DMS79 (cell line): Measurements from ENCODE around the gene TASP1.
"Not testable (repeated sequence)": the region's sequence is repeated elsewhere in the genome, so short reads cannot be mapped to it uniquely, and the experiment has no call there.

ENCODE experiments used
- DNase-seq: peaks from one replicate; lab custom pipeline; 2025; lab: John Stamatoyannopoulos, UW

The TASP1 gene

DNA sequence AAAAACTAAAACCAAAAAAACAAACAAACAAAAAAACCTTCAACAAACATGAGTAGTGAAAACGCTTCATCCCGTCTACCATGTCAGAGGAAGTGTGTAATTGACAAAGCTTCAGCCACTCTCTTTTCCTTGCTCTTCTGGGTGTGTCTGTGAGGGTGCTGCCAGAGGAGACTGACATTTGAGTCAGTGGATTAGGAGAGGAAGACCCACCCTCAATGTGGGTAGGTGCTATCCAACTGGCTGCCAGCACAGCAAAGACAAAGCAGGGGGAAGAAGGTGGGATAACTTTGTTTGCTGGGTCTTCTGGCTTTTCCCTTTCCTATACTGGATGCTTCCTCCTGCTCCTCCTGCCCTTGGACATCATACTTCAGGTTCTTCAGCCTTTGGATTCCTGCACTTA is 145.6 kb downstream of the TASP1 start:
- DNase-seq = no peak

DNA sequence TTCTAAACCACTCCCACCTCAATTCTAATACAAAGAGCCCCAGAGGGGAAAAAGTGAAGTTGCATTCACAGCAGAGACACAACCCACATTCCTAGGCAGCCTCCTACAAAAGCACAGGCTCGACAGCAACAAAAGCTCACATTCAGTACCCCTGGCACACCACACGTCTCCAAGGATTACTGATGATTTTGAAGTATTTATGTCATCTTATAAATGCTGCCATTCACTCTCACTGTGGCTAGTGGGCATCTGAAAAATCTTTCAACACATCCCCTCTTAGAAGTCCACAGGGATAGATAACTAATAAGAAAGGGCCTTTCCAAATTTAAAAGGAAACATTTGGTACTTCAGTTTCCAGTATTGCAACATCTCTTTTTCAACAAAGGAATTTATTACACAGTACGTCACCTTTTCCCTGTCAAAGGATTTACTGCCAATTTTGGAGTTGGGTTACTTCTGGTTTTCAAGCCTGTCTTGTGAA is 146.7 kb downstream of the TASP1 start:
- DNase-seq = no peak

DNA sequence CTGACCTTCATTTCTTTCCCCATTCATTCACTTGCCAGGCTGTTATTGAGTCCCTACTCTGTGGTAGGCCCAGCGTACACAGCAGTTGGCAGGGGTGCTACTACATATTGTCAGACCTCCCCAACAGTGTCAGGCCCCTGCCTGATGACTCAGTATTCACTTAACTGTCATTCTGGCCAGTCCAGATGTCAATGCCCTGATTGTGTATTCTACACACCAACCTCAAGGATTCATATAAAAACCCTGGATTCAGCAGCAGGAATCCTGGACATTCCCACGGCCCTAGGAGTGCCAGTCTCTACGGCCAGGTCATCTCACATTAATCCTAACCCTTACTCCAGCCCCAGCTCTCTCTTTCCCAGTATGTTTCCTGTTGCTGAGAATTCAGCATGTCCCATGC is 151.5 kb downstream of the TASP1 start:
- no peak for DNase-seq

DNA sequence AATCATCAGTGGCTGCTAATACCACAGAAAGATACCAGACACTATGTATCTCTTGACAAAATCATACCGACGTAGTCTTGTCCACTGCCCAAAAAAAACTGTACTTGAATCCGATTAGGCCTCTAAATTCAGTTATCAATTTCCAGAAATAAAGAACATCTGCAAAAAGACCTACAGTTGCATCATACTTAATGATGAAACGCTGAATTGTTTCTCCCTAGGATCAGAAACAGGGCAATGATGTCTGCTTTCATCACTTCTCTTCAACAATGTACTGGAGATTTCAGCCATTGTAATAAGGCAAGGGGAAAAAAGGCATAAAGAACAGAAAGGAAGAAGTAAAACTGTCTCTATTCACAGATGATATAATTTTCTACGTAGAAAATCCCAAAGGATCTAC is 152.0 kb downstream of the TASP1 start:
- no peak for DNase-seq

DNA sequence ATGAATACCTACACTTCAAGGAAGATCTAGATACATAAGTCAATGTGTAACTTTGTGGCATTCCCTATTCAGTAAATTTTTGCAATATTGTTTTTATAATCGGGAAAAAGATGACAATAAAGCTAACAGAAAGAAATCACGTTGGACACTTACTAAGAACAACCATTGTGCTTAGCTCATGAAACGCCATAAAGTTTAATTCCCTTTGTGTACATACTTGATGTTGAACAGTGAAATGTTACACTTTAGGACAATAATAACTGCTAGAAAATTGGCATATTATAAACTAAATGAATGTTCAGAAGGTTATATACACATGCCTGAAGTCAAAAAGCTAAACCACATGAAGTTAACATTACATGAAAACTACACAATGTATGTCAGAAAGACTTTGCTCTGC is 153.2 kb downstream of the TASP1 start:
- DNase-seq = no peak

DNA sequence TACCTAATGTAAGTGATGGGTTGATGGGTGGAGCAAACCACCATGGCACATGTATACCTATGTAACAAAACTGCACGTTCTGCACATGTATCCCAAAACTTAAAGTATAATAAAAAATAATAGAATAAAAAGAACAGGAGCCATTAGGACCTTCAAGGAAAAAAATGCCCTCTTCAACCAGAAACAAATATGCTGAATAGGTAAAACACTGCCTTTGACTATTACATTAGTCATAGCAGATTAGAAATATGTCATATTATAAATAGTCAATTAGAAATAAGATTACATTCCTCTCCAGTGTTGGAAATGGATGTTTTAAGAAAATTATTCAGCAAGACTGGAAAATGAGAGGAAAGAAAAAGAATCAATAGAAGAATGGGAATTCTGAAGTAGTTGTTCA is 153.7 kb downstream of the TASP1 start:
- DNase-seq = not testable (repeated sequence)

DNA sequence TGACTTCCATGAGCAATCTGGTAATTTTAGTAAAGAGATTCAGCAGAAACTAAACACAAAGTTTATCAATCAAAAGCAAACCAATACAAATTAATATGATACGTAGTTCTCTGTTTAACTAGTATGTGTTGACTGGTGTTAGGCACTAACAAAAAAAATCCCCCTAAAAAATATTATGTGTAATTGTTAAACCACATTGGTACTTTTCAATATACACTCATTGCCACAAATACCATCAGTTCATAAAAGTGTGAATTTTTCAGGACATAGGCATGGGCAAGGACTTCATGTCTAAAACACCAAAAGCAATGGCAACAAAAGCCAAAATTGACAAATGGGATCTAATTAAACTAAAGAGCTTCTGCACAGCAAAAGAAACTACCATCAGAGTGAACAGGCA is 155.3 kb downstream of the TASP1 start:
- not testable (repeated sequence) for DNase-seq

- no peak for DNase-seq
Measured at GRCh38 chr20:13478366-13478765, 160.4 kb downstream of the TASP1 start.

DNA sequence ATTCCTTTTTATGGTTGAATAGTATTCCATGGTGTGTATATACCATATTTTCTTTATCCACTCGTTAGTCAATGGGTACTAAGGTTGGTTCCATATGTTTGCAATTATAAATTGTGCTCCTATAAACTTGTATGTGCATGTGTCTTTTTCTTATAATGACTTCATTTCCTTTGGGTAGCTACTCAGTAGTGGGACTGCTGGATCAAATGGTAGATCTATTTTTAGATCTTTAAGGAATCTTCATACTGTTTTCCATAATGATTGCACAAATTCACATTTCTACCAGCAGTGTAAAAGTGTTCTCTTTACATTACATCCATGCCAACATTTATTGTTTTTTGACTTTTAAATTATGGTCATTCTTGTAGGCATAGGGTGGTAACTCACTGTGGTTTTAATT is 164.3 kb downstream of the TASP1 start:
- no peak for DNase-seq

DNA sequence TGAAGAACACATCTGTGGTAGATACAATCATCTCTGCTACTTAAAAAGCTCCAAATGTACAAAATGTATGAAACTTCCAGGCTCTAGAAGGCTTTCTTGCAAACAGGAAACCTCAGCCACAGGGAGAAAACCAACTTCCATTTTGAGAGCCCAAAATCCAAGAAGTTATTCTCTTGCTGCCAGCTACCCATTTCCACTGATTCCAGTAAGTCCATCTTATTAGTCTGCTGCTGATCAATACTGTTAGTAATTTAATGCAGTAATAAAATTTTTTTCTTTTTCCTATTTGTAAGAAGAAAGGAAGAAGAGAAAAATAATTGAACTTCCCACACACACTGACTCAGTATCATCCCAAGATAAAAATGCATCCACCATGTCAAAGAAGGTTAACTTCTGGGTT is 169.5 kb downstream of the TASP1 start:
- DNase-seq = no peak

- DNase-seq = no peak
Measured at GRCh38 chr20:13468166-13468565, 170.6 kb downstream of the TASP1 start.

DNA sequence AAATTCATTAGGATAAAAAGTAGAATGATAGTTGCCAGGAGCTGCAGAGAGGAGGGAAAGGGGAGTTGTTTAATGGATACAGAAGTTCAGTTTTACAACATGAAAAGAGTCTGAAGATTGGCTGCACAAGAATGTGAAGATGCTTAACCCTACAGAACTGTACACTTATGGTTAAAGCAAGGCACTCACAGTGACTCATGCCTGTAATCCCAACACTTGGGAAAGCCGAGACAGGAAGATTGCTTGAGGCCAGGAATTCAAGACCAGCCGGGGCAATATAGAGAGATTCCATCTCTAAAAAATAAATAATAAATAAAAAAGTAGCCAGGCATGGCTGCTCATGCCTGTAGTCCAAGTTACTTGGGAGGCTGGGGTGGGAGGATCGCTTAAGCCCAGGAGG is 174.0 kb downstream of the TASP1 start:
- DNase-seq = no peak

DNA sequence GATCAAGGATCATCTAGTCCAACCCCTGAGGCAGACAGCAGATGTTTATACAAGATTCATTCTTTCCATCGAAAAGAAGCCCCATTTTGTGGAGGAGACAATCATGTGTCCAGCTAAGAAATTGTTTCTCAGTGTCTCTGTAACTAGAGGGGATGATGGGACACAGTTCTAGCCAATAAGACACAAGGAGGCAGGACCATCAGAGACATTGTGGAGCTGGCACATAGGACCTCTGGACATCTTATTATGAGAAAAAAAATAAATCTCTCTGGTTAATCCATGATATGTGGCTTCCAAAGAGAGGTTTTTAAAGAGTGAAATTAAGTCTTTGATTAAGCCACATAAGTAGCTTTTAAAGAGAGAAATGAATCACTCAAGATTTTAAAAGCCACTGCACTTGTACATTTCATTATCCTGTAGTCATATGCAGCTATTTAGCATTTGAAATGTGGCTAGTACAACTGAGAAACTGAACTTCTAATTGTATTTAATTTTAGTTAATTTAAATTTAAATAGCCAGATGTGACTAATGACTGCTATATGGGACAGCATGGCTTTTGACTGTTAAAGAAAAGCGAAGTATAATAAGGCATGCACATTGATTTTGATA is 176.8 kb downstream of the TASP1 start:
- DNase-seq = peak; percentile 17

DNA sequence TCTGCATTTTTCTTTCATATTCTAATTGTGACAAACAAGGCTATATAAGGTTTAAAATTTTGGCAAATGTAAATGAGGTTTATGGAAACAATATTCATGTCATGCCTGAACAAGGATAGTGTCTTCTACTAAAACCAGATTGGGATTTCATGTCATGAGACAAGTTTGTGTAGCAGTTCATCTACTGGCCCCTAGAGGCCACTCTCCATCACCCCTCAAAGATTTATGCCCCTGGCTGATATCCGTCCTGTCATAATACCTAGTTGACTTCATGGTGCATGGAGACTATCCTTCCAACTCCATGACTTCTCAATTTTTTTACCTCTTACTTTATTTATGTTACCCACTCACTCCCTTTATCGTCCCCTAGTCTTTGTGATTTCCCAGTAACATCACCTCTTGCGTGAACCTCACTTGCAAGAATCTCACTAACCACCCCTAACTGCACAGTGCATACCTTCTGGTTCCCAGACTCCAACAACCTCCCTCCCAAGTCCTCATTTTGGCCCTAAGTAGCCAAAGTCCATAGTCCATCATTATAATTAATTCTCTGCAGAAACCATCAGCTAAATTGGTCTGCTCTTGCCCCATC is 179.8 kb downstream of the TASP1 start:
- no peak for DNase-seq

DNA sequence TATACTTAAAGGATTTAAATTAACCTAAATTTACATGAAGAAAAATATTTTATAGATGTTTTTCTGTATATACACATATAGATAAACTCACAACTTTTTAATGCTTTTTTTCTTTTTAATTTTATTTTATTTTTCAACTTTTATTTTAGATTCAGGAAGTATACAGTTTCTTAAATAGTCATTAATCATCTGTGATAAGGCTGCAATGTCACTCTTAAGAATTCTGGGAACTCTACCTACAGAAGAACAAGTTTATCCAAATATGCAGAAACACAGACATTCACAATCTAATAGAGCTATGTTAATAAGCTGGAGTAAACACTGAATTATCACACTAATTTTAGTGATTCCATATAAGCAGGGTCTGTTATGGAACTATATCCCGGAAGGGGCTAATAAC is 181.2 kb downstream of the TASP1 start:
- DNase-seq = no peak

DNA sequence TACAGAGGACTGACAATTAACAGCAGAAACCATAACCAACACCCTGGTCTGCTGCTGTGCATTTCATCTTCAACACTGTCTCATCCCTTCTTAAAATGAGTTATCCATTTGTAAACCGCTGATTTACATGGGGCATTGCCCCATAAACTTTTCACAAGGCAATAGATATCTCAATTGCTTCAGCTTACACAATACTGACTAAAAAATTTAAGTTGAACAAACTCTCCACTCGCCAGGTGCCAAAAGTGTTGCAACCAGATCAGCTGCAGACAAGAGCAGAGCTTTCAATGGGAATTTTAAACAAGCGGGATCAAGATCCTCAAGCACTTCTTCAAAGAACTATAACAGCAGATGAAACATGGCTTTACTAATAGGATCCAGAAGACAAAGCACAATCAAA is 183.0 kb downstream of the TASP1 start:
- no peak for DNase-seq

DNA sequence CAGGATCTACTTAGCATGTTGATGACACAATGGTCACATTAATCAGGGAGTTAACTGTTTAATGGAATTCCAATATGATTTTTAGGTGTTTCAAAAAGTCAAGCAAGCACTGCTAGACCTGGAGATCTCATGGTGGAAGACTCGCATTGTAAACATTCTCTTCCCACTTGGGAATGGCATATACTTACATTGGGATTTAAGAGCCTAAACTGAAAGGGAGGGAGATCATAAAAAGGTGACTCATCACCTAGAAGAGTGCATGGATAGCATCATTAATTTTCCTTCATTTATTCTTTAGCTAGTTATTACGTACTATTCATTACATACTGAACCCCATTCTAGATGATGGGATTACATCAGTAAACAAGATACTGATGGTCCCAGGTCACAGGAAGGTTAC is 185.4 kb downstream of the TASP1 start:
- DNase-seq = no peak

DNA sequence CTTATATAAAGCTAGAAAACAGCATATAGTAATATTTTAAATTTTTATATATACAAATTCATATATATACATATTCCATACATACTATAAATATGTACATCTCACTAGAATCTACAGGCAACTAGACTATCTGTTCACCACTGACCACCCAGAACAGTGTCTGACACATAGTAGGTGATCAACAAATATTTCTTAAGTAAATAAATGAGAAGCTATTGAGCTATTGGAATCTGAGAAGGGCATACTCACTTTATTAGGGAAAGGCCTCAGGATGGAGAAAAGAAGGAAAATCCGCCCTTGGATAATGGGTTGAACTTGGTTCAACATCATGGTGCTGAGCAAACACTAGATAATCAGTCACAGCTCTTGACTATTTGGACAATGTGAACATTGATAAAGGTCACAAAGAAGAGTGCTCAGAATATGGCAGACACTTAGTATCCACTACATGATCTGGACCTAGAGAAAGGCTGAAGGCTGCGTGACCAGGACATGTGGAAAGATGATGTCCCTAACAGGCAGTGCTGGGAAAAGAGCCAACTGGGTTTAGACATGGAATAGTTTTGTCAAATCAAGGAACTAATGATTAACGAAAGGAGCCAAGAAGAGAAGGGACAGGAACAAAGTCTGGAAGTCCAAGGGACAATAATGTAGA is 186.1 kb downstream of the TASP1 start:
- DNase-seq = no peak

- DNase-seq = no peak
Measured at GRCh38 chr20:13449868-13450434, 188.8 kb downstream of the TASP1 start.

- DNase-seq = no peak
Measured at GRCh38 chr20:13447385-13448180, 191.1 kb downstream of the TASP1 start.

DNA sequence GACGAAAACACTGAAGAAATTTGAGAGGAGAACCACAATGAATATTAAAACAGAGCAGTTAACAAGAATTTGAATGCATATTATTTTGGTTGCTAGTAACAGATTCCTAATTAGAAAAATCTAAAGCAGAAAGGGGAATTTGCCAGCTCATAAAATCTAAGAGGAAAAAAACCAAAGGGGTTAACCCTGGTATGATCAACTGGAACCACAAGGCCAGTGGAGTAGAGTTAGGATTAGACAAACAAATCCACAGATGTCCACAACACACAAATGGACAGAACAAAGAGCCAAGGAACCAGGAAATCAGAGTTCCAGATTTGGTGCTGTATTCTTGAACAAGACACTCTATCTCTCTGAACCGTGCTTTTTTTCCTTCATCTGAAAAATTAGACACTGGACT is 195.0 kb downstream of the TASP1 start:
- no peak for DNase-seq

DNA sequence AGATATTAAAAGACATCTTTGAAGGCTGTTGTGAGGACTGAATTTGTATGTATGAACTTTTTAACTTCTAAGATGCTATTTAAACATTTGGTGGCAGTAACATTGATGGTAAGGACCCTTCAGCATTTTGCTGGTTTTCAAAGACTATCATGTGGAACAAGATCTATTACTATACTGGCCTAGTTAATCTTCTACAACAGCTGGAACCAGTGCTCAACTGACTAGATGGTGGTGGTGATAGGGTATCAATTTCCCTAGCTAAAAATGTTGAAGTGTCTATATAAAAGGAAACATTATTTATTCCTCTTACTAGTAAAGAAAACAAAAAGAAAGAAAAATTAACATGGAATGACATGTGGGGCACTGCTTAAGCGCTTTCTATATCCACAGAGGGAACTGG is 195.7 kb downstream of the TASP1 start:
- DNase-seq = no peak

DNA sequence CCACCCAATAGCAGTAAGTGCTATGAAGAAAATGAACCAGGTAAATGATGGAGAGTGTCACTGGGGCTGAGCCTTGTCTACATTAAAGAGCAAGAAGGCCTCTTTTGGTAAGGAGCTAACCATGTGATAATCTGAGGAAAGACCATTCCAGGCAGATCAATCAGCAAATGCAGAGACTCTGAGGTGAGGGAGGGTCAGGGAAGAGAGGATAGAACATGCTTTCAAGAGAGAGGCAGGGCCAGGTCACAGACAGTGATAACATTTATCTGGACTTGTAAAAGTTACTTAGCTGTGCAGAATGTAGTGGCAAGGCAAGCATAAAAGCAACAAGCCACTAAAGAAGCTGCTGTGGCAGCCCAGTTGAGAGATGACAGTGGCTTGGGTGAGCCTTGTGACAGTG is 197.3 kb downstream of the TASP1 start:
- no peak for DNase-seq
